A673 (cell line): Measurements from ENCODE around the gene GATA2. TPM values are rescaled to one million over a fixed set of nuclear protein-coding genes. Genes with fewer than 3 reads are reported as not detected.

Experiments
- BruUV-seq: library from RNA; stranded (reverse); fragments of 400-500 nt; replicated peaks from 2 replicates; lab custom pipeline; 2021; lab: Mats Ljungman, UMichigan
- CTCF ChIA-PET: fragments of 300-600 bp; sonication (Branson Sonifier 250); formaldehyde crosslinking; loops from one replicate; lab custom pipeline; 2022; ENCODE audit warnings: antibody characterized with exemption; lab: Charles Lee
- POLR2A ChIA-PET: fragments of 300-600 bp; sonication (Branson Sonifier 250); formaldehyde crosslinking; loops from one replicate; lab custom pipeline; 2022; ENCODE audit warnings: antibody characterized with exemption; ENCODE audit not compliant: low non-redundant PET; lab: Charles Lee
- DNase-seq: peaks from one replicate; pipeline ENCODE4 v3.0.0-alpha.2; 2015; ENCODE audit warnings: low spot score
- H3K27ac ChIP-seq: fragments of 200-600 bp; sonication (generic); 2 replicates; pipeline ENCODE4 v1.5.1; 2016; ENCODE audit warnings: mixed run types, low read depth, mild to moderate bottlenecking, mixed read lengths, antibody characterized with exemption, low read length; ENCODE audit not compliant: poor library complexity, severe bottlenecking
- H3K27me3 ChIP-seq: fragments of 200-600 bp; sonication (generic); replicated peaks from 2 replicates; pipeline ENCODE4 v1.6.1; 2017; ENCODE audit warnings: mixed run types, low read depth, mild to moderate bottlenecking, mixed read lengths, antibody characterized with exemption, low read length; ENCODE audit not compliant: insufficient read depth, poor library complexity
- H3K36me3 ChIP-seq: fragments of 200-600 bp; sonication (generic); 2 replicates; pipeline ENCODE4 v1.6.1; 2016; ENCODE audit warnings: mixed run types, mild to moderate bottlenecking, mixed read lengths, antibody characterized with exemption, low read length; ENCODE audit not compliant: insufficient read depth, poor library complexity, severe bottlenecking
- H3K4me1 ChIP-seq: fragments of 200-600 bp; sonication (generic); 2 replicates; pipeline ENCODE4 v1.6.1; 2017; ENCODE audit warnings: mixed run types, mild to moderate bottlenecking, mixed read lengths, antibody characterized with exemption, low read length; ENCODE audit not compliant: insufficient read depth, poor library complexity, severe bottlenecking
- H3K4me3 ChIP-seq: fragments of 200-600 bp; sonication (generic); 2 replicates; pipeline ENCODE4 v1.5.1; 2016; ENCODE audit warnings: low read depth, mixed run types, mild to moderate bottlenecking, mixed read lengths, low read length; ENCODE audit not compliant: poor library complexity, severe bottlenecking
- H3K9me3 ChIP-seq: fragments of 200-600 bp; sonication (generic); 2 replicates; pipeline ENCODE4 v1.6.1; 2016; ENCODE audit warnings: mixed run types, low read depth, mild to moderate bottlenecking, mixed read lengths, antibody characterized with exemption, low read length; ENCODE audit not compliant: poor library complexity, severe bottlenecking
- EZH2 ChIP-seq: fragments of 200-600 bp; sonication (generic); IDR thresholded peaks from 2 replicates; pipeline ENCODE4 v1.6.1; 2017; ENCODE audit warnings: borderline replicate concordance, low read depth, mild to moderate bottlenecking, mixed read lengths, antibody characterized with exemption, low read length; ENCODE audit not compliant: poor library complexity, severe bottlenecking
- intact Hi-C: fragments of 100-400 bp; cut with micrococcal nuclease; formaldehyde crosslinking; loops from one replicate; pipeline ENCODE4 v1.10.0; 2022; ENCODE audit not compliant: unreplicated experiment
- total RNA-seq: library from RNA; stranded (reverse); gene quantifications from 2 replicates; pipeline ENCODE4 v1.2.3, GENCODE V29; 2021
- TF ChIP-seq, protein P1 (sequence below): fragments of 300-800, 200-600 bp; sonication (generic); conservative IDR thresholded peaks from 2 replicates; pipeline ENCODE4 v1.5.1; 2017; ENCODE audit warnings: low read depth, mild to moderate bottlenecking, antibody characterized with exemption, low read length, moderate library complexity, mixed read lengths

The GATA2 gene
- total RNA-seq, 1 experiment from 2014 or later = 19.4 TPM

DNA sequence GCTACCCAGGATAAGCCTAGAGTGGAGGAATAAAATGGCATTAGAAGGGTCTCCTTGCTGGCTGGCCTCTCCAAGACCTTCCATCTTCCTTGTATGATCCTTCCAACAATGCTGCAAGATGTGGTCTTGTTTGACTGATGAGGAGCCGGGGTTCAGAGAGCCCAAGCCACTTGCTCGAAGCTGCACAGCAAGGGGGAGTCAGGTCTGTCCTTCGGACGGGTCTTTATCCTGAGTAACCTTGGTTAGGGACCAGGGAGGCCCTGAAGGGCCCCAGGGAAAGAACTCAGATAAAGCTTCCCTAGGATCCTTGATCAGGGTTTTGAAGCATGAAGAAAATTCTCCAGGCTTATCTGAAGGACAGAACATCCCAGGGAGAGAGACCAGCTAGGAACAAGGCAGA lies 19.3 kb downstream of the GATA2 start:
- H3K9me3 ChIP-seq = no peaks in the 10 kb centered on the region
- TF ChIP-seq, protein P1, sequence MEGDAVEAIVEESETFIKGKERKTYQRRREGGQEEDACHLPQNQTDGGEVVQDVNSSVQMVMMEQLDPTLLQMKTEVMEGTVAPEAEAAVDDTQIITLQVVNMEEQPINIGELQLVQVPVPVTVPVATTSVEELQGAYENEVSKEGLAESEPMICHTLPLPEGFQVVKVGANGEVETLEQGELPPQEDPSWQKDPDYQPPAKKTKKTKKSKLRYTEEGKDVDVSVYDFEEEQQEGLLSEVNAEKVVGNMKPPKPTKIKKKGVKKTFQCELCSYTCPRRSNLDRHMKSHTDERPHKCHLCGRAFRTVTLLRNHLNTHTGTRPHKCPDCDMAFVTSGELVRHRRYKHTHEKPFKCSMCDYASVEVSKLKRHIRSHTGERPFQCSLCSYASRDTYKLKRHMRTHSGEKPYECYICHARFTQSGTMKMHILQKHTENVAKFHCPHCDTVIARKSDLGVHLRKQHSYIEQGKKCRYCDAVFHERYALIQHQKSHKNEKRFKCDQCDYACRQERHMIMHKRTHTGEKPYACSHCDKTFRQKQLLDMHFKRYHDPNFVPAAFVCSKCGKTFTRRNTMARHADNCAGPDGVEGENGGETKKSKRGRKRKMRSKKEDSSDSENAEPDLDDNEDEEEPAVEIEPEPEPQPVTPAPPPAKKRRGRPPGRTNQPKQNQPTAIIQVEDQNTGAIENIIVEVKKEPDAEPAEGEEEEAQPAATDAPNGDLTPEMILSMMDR = no peak
- TF ChIP-seq EZH2 = no peak
- no peaks in the 10 kb centered on the region for H3K36me3 ChIP-seq
- H3K27ac ChIP-seq = no peak overlapping the region
- ChIA-PET POLR2A (no interaction called here), CTCF (no interaction called here)
- no peak for DNase-seq
- H3K4me3 ChIP-seq = no peak overlapping the region
- no peaks in the 10 kb centered on the region for H3K4me1 ChIP-seq
- no TSS peak for BruUV-seq
- intact Hi-C loops = no loop called here
- H3K27me3 ChIP-seq = no peaks in the 10 kb centered on the region

DNA sequence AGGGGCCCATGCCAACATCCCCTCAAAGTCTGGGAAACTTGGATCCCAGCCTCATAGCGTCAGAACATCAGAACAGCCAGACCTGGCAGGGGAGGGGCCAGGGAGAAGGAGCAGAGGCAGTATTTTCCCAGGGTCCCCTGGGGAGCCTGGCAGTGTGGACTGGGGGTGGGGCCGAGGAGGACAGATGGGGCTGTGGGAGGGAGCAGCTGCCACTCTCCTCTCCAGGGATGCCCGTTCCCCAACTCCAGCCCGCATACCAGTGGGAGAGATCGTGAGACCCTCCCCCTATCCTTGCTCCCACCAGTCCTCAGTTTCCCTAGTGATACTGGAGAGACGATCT lies 19.9 kb downstream of the GATA2 start:
- H3K4me1 ChIP-seq = no peaks in the 10 kb centered on the region
- DNase-seq = peak; percentile 60
- ChIA-PET CTCF (no interaction called here), POLR2A (no interaction called here)
- H3K27ac ChIP-seq = no peak overlapping the region
- H3K36me3 ChIP-seq = no peaks in the 10 kb centered on the region
- intact Hi-C loops = no loop called here
- H3K27me3 ChIP-seq = no peaks in the 10 kb centered on the region
- BruUV-seq = no TSS peak
- TF ChIP-seq, protein P1 = no peak
- TF ChIP-seq EZH2 = no peak
- H3K9me3 ChIP-seq = no peaks in the 10 kb centered on the region
- H3K4me3 ChIP-seq = no peak overlapping the region

DNA sequence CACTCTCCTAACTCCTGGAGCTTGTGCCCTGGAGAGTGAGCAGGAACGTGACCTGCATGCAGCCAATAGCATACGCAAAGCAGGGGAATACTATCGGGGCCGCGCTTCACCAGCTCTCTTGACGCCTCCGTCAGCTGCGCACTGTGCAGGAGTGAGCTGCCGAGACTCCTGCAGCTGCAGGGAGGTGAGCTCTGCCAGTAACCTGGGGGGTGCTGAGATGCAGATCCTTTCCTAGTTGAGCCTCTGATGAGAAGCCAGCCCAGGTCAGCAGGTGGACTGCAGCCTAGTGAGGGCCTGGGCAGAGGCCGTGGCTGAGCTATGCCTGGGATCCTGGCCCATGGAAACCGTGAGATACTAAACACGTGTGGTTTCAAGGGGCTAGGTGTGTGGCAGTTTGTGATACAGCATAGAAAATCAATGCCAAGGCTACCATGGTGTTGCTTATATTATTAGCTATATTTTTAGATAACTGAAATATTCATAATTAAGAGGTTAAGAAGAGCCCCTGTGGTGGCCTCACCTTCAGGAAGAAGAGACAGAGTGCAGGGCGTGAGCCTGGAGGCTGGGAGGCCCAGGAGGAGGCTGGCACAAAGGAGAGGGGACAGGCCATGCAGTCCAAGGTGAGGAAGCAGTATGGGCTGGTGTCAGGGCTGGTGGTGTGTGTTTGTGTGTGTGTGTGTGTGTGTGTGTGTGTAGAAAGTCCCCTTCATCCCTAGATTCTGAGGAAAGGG lies 20.4 kb downstream of the GATA2 start:
- ChIA-PET POLR2A (no interaction called here), CTCF (no interaction called here)
- BruUV-seq = no TSS peak
- Histone ChIP-seq H3K4me3 (no peak overlapping the region), H3K27me3 (no peaks in the 10 kb centered on the region), H3K9me3 (no peaks in the 10 kb centered on the region), H3K27ac (no peak overlapping the region), H3K4me1 (no peaks in the 10 kb centered on the region), H3K36me3 (no peaks in the 10 kb centered on the region)
- intact Hi-C loops = no loop called here
- DNase-seq = no peak
- TF ChIP-seq EZH2 = no peak
- TF ChIP-seq, protein P1 = no peak
